Osteoblast (primary cell): ENCODE results near the gene TLR1. TPM values are rescaled to one million over a fixed set of nuclear protein-coding genes. Genes with fewer than 3 reads are reported as not detected.
"Not testable (repeated sequence)": the region's sequence is repeated elsewhere in the genome, so short reads cannot be mapped to it uniquely, and the experiment has no call there.

Experiments used
- DNase-seq: peaks from one replicate; pipeline ENCODE4 v3.0.0; 2011; ENCODE audit warnings: low spot score, mixed read lengths; ENCODE audit not compliant: insufficient read length; ENCODE audit errors: missing footprints
- H2AFZ ChIP-seq: 2 replicates; pipeline ENCODE4 v1.6.0; 2011; ENCODE audit warnings: mild to moderate bottlenecking, low read length
- H3K27ac ChIP-seq: 2 replicates; pipeline ENCODE4 v1.5.1; 2011; ENCODE audit warnings: mild to moderate bottlenecking, low read depth, low read length, moderate library complexity
- H3K27me3 ChIP-seq: 2 replicates; pipeline ENCODE4 v1.6.0; 2012; ENCODE audit warnings: mild to moderate bottlenecking, control low read depth, inconsistent platforms, low read length, moderate library complexity; ENCODE audit not compliant: insufficient read depth
- H3K36me3 ChIP-seq: 2 replicates; pipeline ENCODE4 v1.5.1; 2011; ENCODE audit warnings: mild to moderate bottlenecking, low read length, control low read depth, moderate library complexity; ENCODE audit not compliant: insufficient read depth
- H3K4me1 ChIP-seq: 2 replicates; pipeline ENCODE4 v1.5.1; 2011; ENCODE audit warnings: mild to moderate bottlenecking, low read length, control low read depth, moderate library complexity; ENCODE audit not compliant: insufficient read depth
- H3K4me2 ChIP-seq: 2 replicates; pipeline ENCODE4 v1.6.0; 2011; ENCODE audit warnings: mild to moderate bottlenecking, low read length; ENCODE audit not compliant: insufficient read depth
- H3K4me3 ChIP-seq: fragments of 200-600 bp; sonication (generic); 3 replicates; pipeline ENCODE4 v1.5.1; 2012; ENCODE audit warnings: mild to moderate bottlenecking, low read length, inconsistent platforms; ENCODE audit not compliant: insufficient read depth
- H3K79me2 ChIP-seq: 2 replicates; pipeline ENCODE4 v1.6.0; 2012; ENCODE audit warnings: mild to moderate bottlenecking, low read length, control low read depth, inconsistent platforms; ENCODE audit not compliant: insufficient read depth
- H3K9me3 ChIP-seq: 2 replicates; pipeline ENCODE4 v1.5.1; 2011; ENCODE audit warnings: low read depth, low read length, control low read depth
- H4K20me1 ChIP-seq: 2 replicates; pipeline ENCODE4 v1.6.0; 2012; ENCODE audit warnings: mild to moderate bottlenecking, low read length, control low read depth; ENCODE audit not compliant: insufficient read depth
- CTCF ChIP-seq: IDR thresholded peaks from 2 replicates; pipeline ENCODE4 v1.5.1; 2011; ENCODE audit warnings: mild to moderate bottlenecking, low read depth, low read length, moderate library complexity; ENCODE audit errors: extremely low read depth
- total RNA-seq: library from RNA; depleted of rRNA; stranded (reverse); fragments of >200 nt; gene quantifications from 2 replicates; pipeline ENCODE4 v1.2.3, GENCODE V29; 2012

Gene TLR1
- total RNA-seq, 1 donor, result 3.3 TPM

- Histone ChIP-seq H3K4me1 (no peaks in the 10 kb centered on the region), H2AFZ (no peak overlapping the region), H3K36me3 (no peaks in the 10 kb centered on the region), H3K4me3 (no peak overlapping the region), H3K27me3 (peaks cover 22% of the 10 kb centered on the region), H3K9me3 (no peaks in the 10 kb centered on the region), H3K79me2 (no peaks in the 10 kb centered on the region), H3K27ac (no peak overlapping the region), H3K4me2 (no peak overlapping the region), H4K20me1 (no peaks in the 10 kb centered on the region)
- TF ChIP-seq CTCF, result no peak
- DNase-seq, result no peak
These were observed 11.5 kb upstream of the TLR1 start for GRCh38 chr4:38815885-38816782.

- Histone ChIP-seq H3K79me2 (no peaks in the 10 kb centered on the region), H3K27me3 (peaks cover 19% of the 10 kb centered on the region), H3K9me3 (no peaks in the 10 kb centered on the region), H3K36me3 (no peaks in the 10 kb centered on the region), H3K4me1 (no peaks in the 10 kb centered on the region), H2AFZ (no peak overlapping the region), H3K27ac (no peak overlapping the region), H3K4me2 (no peak overlapping the region), H4K20me1 (no peaks in the 10 kb centered on the region), H3K4me3 (no peak overlapping the region)
- no peak for TF ChIP-seq CTCF
- no peak for DNase-seq
These were observed 9.8 kb upstream of the TLR1 start for GRCh38 chr4:38814386-38814785.

- no peak for TF ChIP-seq CTCF
- H3K4me3 ChIP-seq, result no peak overlapping the region
- H3K27ac ChIP-seq, result no peak overlapping the region
- no peak overlapping the region for H3K4me2 ChIP-seq
- H2AFZ ChIP-seq, result no peak overlapping the region
- no peaks in the 10 kb centered on the region for H3K36me3 ChIP-seq
- H3K9me3 ChIP-seq, result no peaks in the 10 kb centered on the region
- no peaks in the 10 kb centered on the region for H4K20me1 ChIP-seq
- no peak for DNase-seq
- H3K79me2 ChIP-seq, result no peaks in the 10 kb centered on the region
- peaks cover 12% of the 10 kb centered on the region for H3K27me3 ChIP-seq
- no peaks in the 10 kb centered on the region for H3K4me1 ChIP-seq
These were observed 6.7 kb upstream of the TLR1 start for GRCh38 chr4:38811297-38811696.

- H3K27me3 ChIP-seq, H3K36me3 ChIP-seq, H3K79me2 ChIP-seq, DNase-seq, H3K4me3 ChIP-seq, H3K9me3 ChIP-seq, H4K20me1 ChIP-seq, H3K27ac ChIP-seq, H3K4me2 ChIP-seq, H2AFZ ChIP-seq: not testable (repeated sequence)
- H3K4me1 ChIP-seq, result peaks cover 13% of the 10 kb centered on the region
These were observed 2.9 kb upstream of the TLR1 start for GRCh38 chr4:38807462-38807861.

GRCh38 chr4:38806251-38806650, 1.7 kb upstream of the TLR1 start:
- H3K27me3 ChIP-seq, H3K79me2 ChIP-seq, DNase-seq, H3K27ac ChIP-seq, H3K4me3 ChIP-seq, H4K20me1 ChIP-seq, H3K36me3 ChIP-seq, H2AFZ ChIP-seq, H3K9me3 ChIP-seq: not testable (repeated sequence)
- H3K4me2 ChIP-seq, result peak overlapping the region; percentile 78
- H3K4me1 ChIP-seq, result peaks cover 13% of the 10 kb centered on the region
